ENCODE measurements around the gene AVL9.
"Not testable (repeated sequence)": the region's sequence is repeated elsewhere in the genome, so short reads cannot be mapped to it uniquely, and the experiment has no call there.

Gene AVL9

GRCh38 chr7:32496052-32496813 is 944 bp downstream of the AVL9 start:
- no peak for DNase-seq

GRCh38 chr7:32499755-32500154 is 4.5 kb downstream of the AVL9 start:
- not testable (repeated sequence) for DNase-seq

- not testable (repeated sequence) for DNase-seq
These were observed 4.9 kb downstream of the AVL9 start for GRCh38 chr7:32500216-32500615.

- no peak for DNase-seq
These were observed 5.6 kb downstream of the AVL9 start for GRCh38 chr7:32500922-32501341.

- DNase-seq: no peak
These were observed 6.2 kb downstream of the AVL9 start for GRCh38 chr7:32501522-32501921.

GRCh38 chr7:32502728-32503127 is 7.4 kb downstream of the AVL9 start:
- DNase-seq: no peak

- no peak for DNase-seq
These were observed 11.2 kb downstream of the AVL9 start for GRCh38 chr7:32506266-32507054.

GRCh38 chr7:32507414-32507813 is 12.1 kb downstream of the AVL9 start:
- no peak for DNase-seq

GRCh38 chr7:32511791-32512190 is 16.5 kb downstream of the AVL9 start:
- DNase-seq: no peak

- no peak for DNase-seq
These were observed 17.9 kb downstream of the AVL9 start for GRCh38 chr7:32513210-32513609.

GRCh38 chr7:32515890-32516550 is 20.7 kb downstream of the AVL9 start:
- DNase-seq: no peak

GRCh38 chr7:32516551-32517100 is 21.3 kb downstream of the AVL9 start:
- no peak for DNase-seq

- DNase-seq: no peak
These were observed 23.3 kb downstream of the AVL9 start for GRCh38 chr7:32518534-32519140.

- DNase-seq: no peak
These were observed 24.5 kb downstream of the AVL9 start for GRCh38 chr7:32519763-32520162.

GRCh38 chr7:32522746-32523530 is 27.6 kb downstream of the AVL9 start:
- no peak for DNase-seq

GRCh38 chr7:32524631-32525030 is 29.3 kb downstream of the AVL9 start:
- no peak for DNase-seq

- DNase-seq: no peak
These were observed 30.6 kb downstream of the AVL9 start for GRCh38 chr7:32525839-32526238.

- DNase-seq: no peak
These were observed 36.1 kb downstream of the AVL9 start for GRCh38 chr7:32531402-32531801.

- DNase-seq: no peak
These were observed 36.8 kb downstream of the AVL9 start for GRCh38 chr7:32532086-32532485.

- DNase-seq: no peak
These were observed 37.4 kb downstream of the AVL9 start for GRCh38 chr7:32532716-32533115.

- DNase-seq: no peak
These were observed 38.2 kb downstream of the AVL9 start for GRCh38 chr7:32533276-32534029.
